CD4-positive, alpha-beta T cell (primary cell): ENCODE data around the gene MYOG. TPM values are rescaled to one million over a fixed set of nuclear protein-coding genes. Genes with fewer than 3 reads are reported as not detected.

Experiments used
- ATAC-seq: fragments of 200-7000 bp; cut with Tn5 transposase; one replicate; pipeline ENCODE4 v1.10.0; 2022; ENCODE audit warnings: mild to moderate bottlenecking; ENCODE audit not compliant: poor library complexity
- CTCF ChIA-PET: fragments of 350-600 bp; sonication (Branson Sonifier 250); formaldehyde crosslinking; loops from one replicate; lab custom pipeline; 2021; ENCODE audit warnings: antibody characterized with exemption, inconsistent platforms; lab: Charles Lee
- POLR2A ChIA-PET: fragments of 350-600 bp; sonication (Branson Sonifier 250); formaldehyde crosslinking; loops from one replicate; lab custom pipeline; 2021; ENCODE audit warnings: antibody characterized with exemption, inconsistent platforms; lab: Charles Lee
- DNase-seq, 14 experiments: peaks; one replicate each; pipeline ENCODE4 v3.0.0-alpha.2; 2013 to 2020; ENCODE audit warnings: mixed read lengths in 2 of 14
- H3K27ac ChIP-seq, 2 donors: one replicate each; pipeline versions ENCODE4 v1.5.1 to v1.7.0; 2013; ENCODE audit warnings: low read length in 2 of 2, low read depth in 1 of 2, mild to moderate bottlenecking in 1 of 2
- H3K27me3 ChIP-seq, 2 experiments: 1 replicate in 1 of 2; 2 replicates in 1 of 2; pipeline versions ENCODE4 v1.6.1 to v1.7.0; 2013; ENCODE audit warnings: low read length in 2 of 2, control low read depth in 1 of 2, mild to moderate bottlenecking in 1 of 2, moderate library complexity in 1 of 2; ENCODE audit not compliant: insufficient read depth in 2 of 2, control insufficient read depth in 1 of 2
- H3K36me3 ChIP-seq: one replicate; pipeline ENCODE4 v1.6.1; 2013; ENCODE audit warnings: low read length, control low read depth; ENCODE audit not compliant: insufficient read depth
- H3K4me1 ChIP-seq: one replicate; pipeline ENCODE4 v1.6.1; 2013; ENCODE audit warnings: low read length, control low read depth; ENCODE audit not compliant: insufficient read depth
- H3K4me3 ChIP-seq: one replicate; pipeline ENCODE4 v1.5.1; 2013; ENCODE audit warnings: mild to moderate bottlenecking, low read length, moderate library complexity
- H3K9me3 ChIP-seq, 2 experiments: 1 replicate in 1 of 2; 2 replicates in 1 of 2; pipeline versions ENCODE4 v1.6.1 to v1.7.0; 2013; ENCODE audit warnings: low read length in 2 of 2, mild to moderate bottlenecking in 2 of 2, control low read depth in 1 of 2, moderate library complexity in 1 of 2; ENCODE audit not compliant: control insufficient read depth in 1 of 2, insufficient read depth in 1 of 2
- H3K27ac Mint-ChIP-seq: one replicate; pipeline ENCODE4 v1.8.0; 2020; ENCODE audit warnings: mixed read lengths
- H3K27me3 Mint-ChIP-seq: one replicate; pipeline ENCODE4 v1.8.0; 2021; ENCODE audit warnings: mixed read lengths
- H3K36me3 Mint-ChIP-seq: one replicate; pipeline ENCODE4 v1.8.0; 2021; ENCODE audit warnings: low read depth, mixed read lengths
- H3K4me1 Mint-ChIP-seq: one replicate; pipeline ENCODE4 v1.8.0; 2021; ENCODE audit warnings: low read depth, mixed read lengths
- H3K4me3 Mint-ChIP-seq: one replicate; pipeline ENCODE4 v1.8.0; 2020; ENCODE audit warnings: mild to moderate bottlenecking, mixed read lengths
- H3K9me3 Mint-ChIP-seq: one replicate; pipeline ENCODE4 v1.8.0; 2020; ENCODE audit warnings: mixed read lengths
- CTCF ChIP-seq: fragments of 200-600 bp; IDR thresholded peaks from one replicate; pipeline ENCODE4 v1.8.0; 2022; ENCODE audit warnings: antibody characterized with exemption, mild to moderate bottlenecking
- intact Hi-C, 2 experiments: fragments of 100-400 bp; cut with DNase I in 1 of 2; cut with micrococcal nuclease in 1 of 2; formaldehyde crosslinking; loops; one replicate each; pipeline versions ENCODE4 v1.15.1 to v1.9.0; 2023 to 2025; cut with DNase I, micrococcal nuclease
- total RNA-seq, 174 experiments: library from RNA in 2 of 174; stranded (reverse) in 2 of 174; gene quantifications; one replicate each; pipeline ENCODE4 v1.2.3 and lab custom pipeline; 2021 to 2026

MYOG gene
- total RNA-seq, 2 experiments from 2014 or later = not detected

- Mint-ChIP-seq H3K36me3 (no peaks in the 10 kb centered on the region), H3K27me3 (peaks cover 43% of the 10 kb centered on the region), H3K4me3 (no peak overlapping the region), H3K27ac (no peak overlapping the region), H3K9me3 (peaks cover 15% of the 10 kb centered on the region), H3K4me1 (no peaks in the 10 kb centered on the region)
- peaks cover 5 to 9% of the 10 kb centered on the region in 2 experiments for H3K27me3 ChIP-seq
- H3K4me3 ChIP-seq = no peak overlapping the region
- no peaks in the 10 kb centered on the region for H3K4me1 ChIP-seq
- DNase-seq (no peak), ATAC-seq (no peak)
- H3K9me3 ChIP-seq = peaks cover 0 to 11% of the 10 kb centered on the region in 2 experiments
- ChIA-PET CTCF (no interaction called here), POLR2A (no interaction called here)
- TF ChIP-seq CTCF = no peak
- intact Hi-C loops = no loop called here
- no peak overlapping the region for H3K27ac ChIP-seq
- no peaks in the 10 kb centered on the region for H3K36me3 ChIP-seq
Observed at GRCh38 chr1:203091199-203091477, 5.3 kb upstream of the MYOG start.

- H3K9me3 Mint-ChIP-seq = peaks cover 11% of the 10 kb centered on the region
- H3K27me3 Mint-ChIP-seq = peaks cover 39% of the 10 kb centered on the region
- no peak overlapping the region for H3K27ac Mint-ChIP-seq
- no peaks in the 10 kb centered on the region for H3K36me3 ChIP-seq
- ATAC-seq (no peak), DNase-seq (no peak)
- no peak overlapping the region for H3K4me3 ChIP-seq
- peaks cover 0 to 11% of the 10 kb centered on the region in 2 experiments for H3K9me3 ChIP-seq
- no peak overlapping the region for H3K27ac ChIP-seq
- intact Hi-C loops = no loop called here
- H3K27me3 ChIP-seq = peaks cover 5 to 9% of the 10 kb centered on the region in 2 experiments
- no peaks in the 10 kb centered on the region for H3K4me1 Mint-ChIP-seq
- H3K4me1 ChIP-seq = no peaks in the 10 kb centered on the region
- no peaks in the 10 kb centered on the region for H3K36me3 Mint-ChIP-seq
- ChIA-PET POLR2A (no interaction called here), CTCF (no interaction called here)
- TF ChIP-seq CTCF = no peak
- H3K4me3 Mint-ChIP-seq = no peak overlapping the region
Observed at GRCh38 chr1:203090421-203091198, 4.8 kb upstream of the MYOG start.

GRCh38 chr1:203089651-203090045 lies 3.8 kb upstream of the MYOG start:
- CTCF ChIA-PET = no interaction called here

More at GRCh38 chr1:203089651-203090045, 3.8 kb upstream of the MYOG start:
- Mint-ChIP-seq H3K36me3 (no peaks in the 10 kb centered on the region), H3K27me3 (peaks cover 37% of the 10 kb centered on the region), H3K4me1 (no peaks in the 10 kb centered on the region), H3K27ac (no peak overlapping the region), H3K9me3 (peaks cover 2% of the 10 kb centered on the region), H3K4me3 (no peak overlapping the region)
- DNase-seq (no peak), ATAC-seq (no peak)
- Histone ChIP-seq H3K4me3 (no peak overlapping the region), H3K36me3 (no peaks in the 10 kb centered on the region), H3K27me3 (peaks cover 5 to 9% of the 10 kb centered on the region in 2 experiments), H3K27ac (no peak overlapping the region), H3K4me1 (no peaks in the 10 kb centered on the region), H3K9me3 (peaks cover 0 to 6% of the 10 kb centered on the region in 2 experiments)
- intact Hi-C loops = no loop called here
- POLR2A ChIA-PET = no interaction called here
- no peak for TF ChIP-seq CTCF
